ENCODE results near the gene COX6A2.

COX6A2 gene

DNA sequence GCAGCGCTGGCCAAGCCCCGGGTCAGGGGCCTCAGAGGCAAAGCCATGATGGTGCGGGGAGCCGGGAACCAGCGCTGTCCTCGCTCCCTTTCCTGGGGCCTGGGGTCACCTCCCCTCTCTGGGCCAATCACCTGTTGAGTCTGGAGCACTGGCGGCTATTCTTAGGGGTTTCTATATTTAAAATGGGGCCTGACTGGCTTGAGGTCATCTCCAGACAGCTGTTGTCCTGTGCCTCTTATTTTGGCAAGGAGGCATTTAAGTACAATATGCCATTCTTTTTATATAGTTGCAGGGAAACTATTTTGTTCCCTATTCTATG, at the start of gene COX6A2:
TSS of gene COX6A2 (minus strand) at position 82 of the 319 bp plus-strand sequence. CDS start at position 47, 35 bp downstream.
- DNase-seq, result no peak

DNA sequence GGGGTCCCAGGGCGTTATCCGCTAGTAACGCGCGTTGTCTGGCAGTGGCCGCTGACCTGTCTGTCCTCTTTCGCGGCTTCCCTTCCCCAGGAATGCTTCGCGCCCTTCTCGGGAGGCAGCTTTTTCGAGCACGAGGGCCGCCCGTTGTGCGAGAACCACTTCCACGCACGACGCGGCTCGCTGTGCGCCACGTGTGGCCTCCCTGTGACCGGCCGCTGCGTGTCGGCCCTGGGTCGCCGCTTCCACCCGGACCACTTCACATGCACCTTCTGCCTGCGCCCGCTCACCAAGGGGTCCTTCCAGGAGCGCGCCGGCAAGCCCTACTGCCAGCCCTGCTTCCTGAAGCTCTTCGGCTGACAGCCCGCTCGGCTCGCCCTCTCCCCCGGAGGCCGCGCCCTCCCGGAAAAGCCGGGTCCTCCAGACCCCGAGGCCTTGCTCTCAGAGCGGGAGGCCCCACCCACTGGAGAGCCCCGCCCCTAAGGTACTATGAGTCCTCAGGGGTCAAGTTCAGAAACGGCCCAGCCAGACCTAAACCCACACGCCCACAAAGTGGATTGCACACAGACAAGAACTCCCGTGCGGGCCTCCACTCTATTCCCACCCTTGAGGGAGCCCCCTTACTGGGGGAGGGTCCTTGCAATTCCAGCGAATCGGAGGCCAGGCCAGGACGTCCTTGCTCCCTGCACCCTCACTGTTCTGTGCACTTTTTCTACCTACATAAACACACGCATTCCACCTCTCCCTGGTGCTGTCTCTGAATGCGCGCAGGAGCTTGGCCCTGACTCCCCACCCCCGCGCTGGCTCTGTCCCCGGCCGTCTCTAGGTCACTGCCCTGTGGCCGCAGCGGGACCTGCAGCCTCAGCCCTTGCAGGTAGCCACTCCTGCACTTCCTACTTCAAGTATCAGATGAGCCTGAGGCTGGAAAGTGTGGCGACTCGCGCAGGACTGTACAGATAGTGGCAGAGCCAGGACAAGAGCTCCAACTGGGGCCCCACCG, 49.4 kb upstream of the COX6A2 start:
- DNase-seq, result no peak

DNA sequence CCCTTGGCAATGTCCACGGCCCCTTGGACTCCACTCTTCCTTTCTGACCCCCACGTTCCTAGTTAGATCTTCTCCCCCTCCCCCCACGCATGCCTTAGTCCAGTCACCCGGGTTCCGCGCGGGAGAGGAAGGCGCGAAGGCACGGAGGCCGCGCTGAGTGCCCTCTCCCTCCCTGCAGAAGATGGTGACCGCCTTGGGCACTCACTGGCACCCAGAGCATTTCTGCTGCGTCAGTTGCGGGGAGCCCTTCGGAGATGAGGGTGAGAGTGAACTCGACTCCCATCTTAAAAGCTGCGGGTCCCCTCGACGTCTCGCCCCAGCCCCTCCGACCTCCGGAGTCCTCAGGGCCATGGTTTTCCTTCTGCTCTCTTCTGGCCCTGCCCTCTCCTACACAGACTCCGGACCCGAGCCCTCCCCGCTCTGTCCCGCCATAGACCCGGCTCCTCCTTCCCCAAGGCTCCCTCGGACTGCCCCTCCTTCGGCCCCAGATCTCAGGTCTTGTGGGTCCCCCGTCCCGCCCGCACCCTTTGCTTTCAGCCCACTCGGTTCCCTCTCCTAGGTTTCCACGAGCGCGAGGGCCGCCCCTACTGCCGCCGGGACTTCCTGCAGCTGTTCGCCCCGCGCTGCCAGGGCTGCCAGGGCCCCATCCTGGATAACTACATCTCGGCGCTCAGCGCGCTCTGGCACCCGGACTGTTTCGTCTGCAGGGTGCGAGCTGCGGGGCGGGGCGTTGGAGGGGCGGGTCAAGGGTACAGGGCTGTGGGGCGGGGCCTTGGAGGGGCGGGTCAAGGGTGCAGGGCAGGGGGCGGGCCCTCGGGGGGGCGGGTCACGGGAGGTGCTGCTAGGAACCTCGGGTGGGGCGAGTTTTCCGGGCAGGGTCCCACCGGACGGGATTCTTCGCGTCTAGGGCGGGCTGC, 48.4 kb upstream of the COX6A2 start:
- DNase-seq, result no peak

DNA sequence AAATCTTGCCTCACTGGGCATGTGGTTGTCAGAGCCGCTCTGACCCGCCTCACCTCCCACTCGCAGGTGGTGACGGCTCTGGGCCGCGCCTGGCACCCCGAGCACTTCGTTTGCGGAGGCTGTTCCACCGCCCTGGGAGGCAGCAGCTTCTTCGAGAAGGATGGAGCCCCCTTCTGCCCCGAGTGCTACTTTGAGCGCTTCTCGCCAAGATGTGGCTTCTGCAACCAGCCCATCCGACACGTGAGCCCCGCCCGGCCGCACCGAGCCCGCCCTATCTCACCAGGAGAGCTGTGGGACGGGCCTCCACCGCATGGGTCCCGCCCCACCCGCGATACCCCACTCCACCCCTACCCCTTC, 47.8 kb upstream of the COX6A2 start:
- DNase-seq, result no peak

DNA sequence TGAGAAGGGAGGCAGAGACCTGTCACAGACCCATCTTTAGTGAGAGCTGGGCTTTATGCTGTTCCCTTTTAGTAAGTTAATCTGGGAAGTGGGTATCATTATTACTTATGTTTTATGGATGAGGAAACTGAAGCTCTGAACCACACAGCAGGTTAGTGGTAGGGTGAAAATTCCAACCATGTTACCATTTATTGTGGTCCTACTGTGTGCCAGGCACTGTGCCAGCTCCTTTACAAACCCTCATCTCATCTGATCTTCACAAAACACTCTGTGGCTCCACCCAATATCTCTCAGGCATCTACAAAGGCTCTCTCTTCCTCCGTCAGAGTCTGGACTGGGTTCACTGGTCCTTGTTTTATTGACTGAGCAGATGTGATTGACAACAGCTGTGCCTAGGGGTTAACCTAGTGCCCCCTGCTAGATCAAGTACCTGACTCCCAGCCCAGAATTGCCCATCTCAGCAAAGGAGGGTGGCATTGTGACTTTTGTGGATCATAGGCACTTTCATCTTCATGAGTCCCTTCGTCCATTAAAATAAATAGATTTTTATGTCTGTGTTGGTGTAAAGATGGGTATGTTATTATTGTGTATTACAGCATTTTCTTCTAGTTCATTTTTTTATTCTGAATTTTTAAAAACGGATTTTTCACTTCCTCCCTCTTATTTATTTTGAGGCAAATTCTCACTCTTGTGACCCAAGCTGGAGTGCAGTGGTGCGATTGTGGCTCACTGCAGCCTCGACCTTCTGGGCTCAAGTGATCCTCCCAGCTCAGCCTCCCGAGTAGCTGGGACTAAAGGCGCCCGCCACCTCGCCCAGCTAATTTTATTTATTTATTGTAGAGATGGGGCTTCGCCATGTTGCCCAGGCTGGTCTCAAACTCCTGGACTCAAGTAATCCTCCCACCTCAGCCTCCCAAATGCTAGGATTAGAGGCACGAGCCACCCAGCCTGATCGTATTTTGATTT, 46.9 kb upstream of the COX6A2 start:
- DNase-seq, result no peak

DNA sequence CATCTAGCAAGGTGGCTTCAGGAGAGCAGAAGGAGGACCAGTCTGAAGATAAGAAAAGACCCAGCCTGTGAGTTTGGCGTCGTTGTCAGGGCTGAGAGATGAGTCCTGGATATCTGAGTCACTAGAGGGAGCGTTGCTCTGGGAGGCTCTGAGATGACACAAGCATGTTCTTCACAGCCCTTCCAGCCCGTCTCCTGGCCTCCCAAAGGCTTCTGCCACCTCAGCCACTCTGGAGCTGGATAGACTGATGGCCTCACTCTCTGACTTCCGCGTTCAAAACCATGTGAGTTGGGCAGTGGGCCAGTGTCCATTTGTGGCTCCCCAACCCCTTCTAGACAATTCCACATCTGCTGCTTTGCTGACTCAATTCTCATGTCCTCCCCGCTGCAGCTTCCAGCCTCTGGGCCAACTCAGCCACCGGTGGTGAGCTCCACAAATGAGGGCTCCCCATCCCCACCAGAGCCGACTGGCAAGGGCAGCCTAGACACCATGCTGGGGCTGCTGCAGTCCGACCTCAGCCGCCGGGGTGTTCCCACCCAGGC, 46.1 kb upstream of the COX6A2 start:
- DNase-seq, result no peak

DNA sequence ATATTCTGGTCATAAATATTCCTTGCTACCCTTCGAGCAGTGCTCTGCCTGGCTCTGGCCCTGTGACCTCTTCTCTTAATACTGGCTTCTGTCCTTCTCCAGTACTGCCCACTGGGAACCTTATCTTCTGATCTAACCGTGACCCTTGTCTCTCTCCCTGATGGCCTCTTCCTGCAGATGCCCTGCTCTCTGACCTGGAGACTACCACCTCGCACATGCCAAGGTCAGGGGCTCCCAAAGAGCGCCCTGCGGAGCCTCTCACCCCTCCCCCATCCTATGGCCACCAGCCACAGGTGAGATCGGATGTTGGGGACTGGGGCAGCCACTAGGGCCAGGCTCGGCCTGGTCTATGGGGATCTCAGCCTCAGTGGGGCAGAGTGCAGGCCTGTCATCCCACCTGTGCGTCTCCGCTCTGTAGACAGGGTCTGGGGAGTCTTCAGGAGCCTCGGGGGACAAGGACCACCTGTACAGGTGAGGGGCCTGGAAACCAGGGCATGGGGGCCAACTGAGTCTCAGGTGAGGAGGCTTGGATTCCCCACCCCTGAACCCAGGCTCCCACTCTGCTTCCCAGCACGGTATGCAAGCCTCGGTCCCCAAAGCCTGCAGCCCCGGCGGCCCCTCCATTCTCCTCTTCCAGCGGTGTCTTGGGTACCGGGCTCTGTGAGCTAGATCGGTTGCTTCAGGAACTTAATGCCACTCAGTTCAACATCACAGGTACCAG, 45.3 kb upstream of the COX6A2 start:
- no peak for DNase-seq

DNA sequence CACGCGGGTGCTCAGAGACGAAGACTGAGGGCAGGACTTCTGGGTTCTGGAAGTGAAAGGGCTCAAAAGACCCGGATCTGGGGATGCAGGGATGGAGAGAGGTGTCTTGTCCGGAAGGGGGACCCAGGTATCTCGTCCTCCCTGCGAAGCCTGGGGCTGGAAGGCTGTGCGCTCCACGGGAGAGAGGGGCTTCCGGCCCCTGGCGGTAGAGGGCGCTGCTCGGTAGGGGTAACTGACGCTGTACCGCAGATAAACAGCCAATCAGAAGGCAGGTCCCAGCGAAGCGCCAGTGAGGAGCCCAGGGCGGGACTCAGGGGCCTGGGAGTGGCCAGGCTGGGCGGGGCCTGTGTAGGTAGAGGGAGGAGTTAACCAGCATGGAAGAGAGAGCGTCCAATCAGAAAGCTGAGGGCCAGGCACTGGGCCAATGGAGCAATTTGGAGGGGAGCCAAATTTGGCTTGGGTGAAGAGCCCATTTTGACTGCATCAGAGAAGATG, 44.6 kb upstream of the COX6A2 start:
- no peak for DNase-seq

DNA sequence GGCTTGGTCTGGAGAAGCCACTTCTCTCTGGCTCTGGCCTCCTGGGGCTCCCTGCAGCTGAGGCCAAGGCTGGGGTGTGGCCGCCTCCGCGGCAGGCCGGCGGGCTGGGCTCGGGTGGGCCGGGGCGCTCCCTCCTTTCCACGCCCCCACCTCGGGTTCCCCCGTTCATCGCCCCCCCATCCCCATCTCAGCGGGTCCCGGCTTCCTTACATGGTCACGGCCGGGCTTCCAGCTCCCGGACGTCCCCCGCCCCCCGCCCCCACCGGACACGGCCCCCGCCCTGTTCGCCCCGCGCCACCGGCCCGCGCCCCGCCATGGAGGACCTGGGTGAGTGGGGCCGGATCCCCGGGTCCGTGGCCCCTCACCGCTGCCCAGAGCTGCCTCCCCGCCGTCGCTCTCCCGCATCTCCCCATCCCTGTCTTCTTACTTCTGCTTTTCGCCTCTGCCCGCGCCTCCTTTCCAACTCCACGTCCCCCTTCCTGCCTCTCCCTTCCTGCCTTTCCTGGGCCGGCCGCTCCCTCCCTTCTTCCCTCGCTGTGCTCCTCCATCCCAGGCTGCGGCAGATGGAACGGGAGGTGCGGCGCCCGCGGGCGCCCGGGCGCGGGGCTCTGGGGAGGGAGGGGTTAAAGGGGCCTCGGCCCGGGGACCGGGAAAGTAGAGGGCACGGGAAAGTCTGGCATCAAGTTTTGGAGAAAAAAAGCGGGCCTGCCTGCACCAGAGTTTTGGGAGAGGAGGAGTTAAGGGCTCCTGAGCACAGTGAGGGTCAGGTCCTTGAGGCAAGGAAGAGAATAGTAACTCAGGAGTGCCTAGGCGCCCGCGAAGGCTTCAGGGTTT, 43.9 kb upstream of the COX6A2 start, which contains the start of gene TGFB1I1:
TSS of gene TGFB1I1 (plus strand) at position 278 of the 834 bp plus-strand sequence. CDS start at position 315, 37 bp downstream.
- no peak for DNase-seq

DNA sequence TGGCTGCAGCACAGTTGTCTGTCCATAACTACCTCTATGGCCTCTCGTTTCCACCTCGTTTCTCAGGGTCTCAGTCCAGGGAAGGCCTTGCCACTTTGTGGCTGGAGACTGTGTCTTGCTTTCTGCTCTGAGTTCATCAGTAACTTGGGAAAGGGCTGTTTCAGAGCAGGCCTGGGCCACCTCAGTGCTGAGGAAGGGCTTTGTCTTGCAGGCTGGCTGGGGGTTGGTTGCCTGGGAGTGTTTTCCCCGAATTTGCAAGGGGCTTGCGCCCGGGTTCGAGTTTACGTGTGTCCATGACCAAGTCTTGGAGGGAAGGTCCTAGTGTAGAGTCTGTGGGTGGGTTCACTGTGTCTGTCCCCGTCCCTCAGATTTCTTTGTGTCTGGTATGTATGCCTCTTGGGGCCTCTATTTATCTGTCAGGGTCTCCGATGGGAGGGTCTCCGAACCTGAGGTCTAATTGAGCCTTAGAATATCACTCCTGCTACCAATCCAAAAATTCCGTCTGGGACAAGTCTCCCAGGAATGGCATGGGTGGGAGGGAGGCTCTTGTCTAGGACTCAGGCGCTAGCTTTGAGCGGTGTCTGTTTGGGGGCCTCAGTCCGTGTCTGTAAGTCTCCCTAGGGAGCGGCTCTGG, 43.2 kb upstream of the COX6A2 start:
- DNase-seq, result no peak

DNA sequence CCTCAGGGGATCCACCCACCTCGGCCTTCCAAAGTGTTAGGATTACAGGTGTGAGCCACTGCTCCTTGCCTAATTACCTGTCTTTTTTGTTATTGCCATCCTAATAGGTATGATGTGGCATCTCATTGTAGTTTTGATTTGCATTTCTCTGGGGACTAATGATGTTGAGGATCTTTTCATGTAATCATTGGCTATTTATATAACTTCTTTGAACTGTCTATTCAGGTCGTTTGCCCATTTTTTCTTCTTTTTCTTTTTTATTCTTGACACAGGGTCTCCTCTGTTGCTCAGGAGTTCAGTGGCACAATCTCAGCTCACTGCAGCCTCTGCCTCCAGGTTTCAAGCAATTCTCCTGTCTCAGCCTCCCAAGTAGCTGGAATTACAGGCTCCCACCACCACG, 42.5 kb upstream of the COX6A2 start:
- no peak for DNase-seq

DNA sequence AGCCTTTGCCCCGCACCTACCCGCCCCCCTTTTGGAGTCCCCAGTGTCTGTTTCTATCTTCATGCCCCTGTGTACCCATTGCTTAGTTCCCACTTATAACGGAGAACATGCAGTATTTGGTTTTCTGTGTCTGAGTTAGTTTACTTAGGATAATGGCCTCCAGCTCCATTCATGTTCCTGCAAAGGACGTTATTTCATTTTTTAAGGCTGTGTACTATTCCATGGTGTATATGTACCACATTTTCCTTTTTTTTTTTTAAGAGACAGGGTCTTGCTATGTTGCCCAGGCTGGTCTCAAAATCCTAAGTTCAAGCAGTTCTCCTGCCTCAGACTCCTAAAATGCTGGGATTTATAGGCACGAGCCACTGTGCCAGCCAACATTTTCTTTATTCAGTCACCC, 39.7 kb upstream of the COX6A2 start:
- no peak for DNase-seq

DNA sequence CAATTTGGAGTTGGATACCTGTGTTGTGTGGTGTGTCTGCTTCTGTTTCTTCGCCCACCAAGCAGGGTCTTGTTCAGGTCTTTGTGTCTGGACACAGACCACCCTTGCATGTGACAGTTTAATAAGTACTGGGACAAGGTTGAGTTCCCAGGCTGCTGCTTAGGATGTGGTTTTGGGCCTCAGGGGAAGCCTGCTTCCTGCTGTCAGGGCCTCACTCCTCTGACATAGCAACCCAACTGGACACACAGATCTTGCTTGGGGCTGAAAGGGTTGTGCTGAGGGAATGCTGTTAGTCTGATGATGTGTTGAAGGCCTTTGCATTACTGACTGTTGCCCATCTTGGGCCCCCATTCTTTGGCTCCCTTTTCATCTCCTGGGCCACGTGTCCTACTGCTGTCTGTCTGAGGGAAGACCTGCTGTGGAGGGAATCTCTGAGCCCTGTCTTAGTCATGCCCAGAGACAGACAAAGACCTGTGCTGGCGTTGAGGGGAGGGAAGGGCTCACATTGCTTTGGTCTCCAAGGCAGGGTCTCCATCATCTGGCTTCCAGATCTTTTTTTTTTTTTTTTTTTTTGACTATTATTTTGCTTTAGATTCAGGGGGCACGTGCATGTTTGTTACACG, 39.1 kb upstream of the COX6A2 start:
- no peak for DNase-seq

DNA sequence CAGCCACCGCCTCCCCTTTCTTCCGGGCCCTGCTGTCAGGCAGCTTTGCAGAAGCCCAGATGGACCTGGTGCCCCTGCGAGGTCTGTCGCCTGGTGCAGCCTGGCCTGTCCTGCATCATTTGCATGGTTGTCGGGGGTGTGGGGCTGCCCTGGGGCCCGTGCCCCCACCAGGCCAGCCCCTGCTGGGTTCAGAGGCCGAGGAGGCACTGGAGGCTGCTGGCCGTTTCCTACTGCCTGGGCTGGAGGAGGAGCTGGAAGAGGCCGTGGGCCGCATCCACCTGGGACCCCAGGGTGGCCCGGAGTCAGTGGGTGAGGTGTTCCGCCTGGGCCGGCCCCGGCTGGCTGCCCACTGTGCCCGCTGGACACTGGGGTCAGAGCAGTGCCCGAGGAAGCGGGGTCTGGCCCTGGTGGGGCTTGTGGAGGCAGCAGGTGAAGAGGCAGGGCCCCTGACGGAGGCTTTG, 38.3 kb upstream of the COX6A2 start:
- no peak for DNase-seq

DNA sequence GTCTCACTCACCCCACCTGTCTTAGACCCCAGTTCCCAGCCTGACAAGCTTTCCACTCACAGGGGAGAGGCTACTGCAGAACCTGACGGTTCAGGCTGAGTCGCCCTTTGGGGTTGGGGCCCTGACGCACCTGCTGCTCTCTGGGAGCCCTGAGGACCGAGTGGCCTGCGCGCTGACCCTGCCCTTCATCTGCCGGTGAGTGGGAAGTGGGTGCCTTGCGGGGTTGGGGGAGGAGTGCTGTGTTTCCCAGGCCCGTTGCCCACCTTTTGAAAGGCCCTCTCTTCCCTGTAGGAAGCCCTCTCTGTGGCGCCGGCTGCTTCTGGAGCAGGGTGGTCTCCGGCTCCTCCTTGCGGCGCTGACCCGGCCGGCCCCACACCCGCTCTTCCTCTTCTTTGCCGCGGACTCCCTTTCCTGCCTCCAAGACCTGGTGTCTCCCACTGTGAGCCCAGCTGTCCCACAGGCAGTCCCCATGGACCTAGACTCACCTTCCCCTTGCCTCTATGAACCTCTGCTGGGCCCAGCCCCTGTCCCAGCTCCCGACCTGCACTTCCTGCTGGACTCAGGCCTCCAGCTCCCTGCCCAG, 37.7 kb upstream of the COX6A2 start:
- DNase-seq, result no peak

DNA sequence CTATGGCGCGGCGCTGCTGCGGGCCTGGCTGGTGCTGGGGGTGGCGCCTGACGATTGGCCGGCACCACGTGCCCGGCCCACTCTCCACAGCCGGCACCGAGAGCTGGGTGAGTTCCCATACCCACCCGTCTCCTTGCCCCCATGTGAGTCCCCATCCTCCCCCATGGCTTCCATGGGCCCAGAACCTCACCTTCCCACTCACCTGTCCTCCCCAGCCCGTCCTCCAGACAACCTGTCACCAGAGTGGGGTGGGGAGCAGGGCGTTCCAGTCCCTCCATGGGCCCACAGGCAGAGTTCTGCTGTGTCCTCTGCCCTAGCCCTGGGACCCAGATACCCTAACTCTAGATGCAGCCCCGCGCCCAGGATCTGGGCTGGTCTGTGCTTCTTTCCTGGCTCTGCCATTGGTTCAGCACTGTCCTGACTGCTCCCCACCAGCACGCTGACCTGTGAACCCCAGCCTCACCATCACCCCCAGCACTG, 36.7 kb upstream of the COX6A2 start:
- DNase-seq, result no peak

DNA sequence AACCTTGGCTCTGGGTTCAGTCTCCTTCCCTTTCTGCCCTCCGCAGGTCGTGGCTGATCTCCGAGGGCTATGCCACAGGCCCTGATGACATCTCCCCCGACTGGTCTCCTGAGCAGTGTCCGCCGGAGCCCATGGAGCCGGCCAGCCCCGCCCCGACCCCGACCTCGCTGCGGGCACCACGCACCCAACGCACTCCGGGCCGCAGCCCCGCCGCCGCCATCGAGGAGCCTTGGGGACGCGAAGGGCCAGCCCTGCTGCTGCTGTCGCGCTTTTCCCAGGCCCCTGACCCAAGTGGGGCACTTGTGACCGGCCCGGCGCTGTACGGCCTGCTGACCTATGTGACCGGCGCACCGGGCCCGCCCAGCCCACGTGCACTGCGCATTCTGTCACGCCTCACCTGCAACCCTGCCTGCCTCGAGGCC, 36.2 kb upstream of the COX6A2 start:
- DNase-seq, result no peak

DNA sequence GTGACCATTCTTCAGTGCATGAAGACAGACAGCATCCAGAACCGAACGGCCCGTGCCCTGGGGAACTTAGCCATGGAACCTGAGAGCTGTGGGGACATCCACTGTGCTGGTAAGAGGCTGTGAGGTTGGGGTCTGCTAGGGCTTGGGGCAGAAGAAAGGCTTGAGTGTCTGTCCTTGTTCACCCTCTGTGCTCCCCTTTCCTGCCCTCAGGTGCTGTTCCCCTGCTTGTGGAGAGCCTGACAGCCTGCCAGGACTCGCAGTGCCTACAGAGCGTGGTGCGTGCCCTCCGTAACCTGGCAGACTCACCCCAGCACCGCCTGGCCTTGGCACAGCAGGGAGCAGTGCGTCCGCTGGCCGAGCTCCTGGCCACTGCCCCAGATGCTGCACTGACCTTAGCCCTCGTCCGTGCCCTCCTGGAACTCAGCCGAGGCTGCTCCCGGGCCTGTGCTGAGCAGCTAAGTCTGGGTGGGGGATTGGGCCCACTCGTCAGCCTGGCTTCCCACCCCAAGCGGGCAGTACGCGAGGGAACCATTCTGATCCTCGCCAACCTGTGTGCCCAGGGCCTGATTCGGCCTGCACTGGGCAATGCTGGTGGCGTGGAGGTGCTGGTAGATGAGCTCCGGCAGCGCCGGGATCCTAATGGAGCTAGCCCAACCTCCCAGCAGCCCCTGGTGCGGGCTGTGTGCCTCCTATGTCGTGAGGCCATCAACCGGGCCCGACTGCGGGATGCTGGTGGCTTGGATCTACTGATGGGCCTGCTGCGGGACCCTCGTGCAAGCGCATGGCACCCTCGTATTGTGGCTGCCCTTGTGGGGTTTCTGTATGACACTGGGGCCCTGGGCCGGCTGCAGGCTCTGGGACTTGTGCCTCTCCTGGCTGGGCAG, 34.0 kb upstream of the COX6A2 start:
- no peak for DNase-seq
